Loucy (cell line): ENCODE data around the gene HSPA12A.

Source experiments
- CTCF ChIP-seq: fragments of 200-600 bp; sonication (generic); conservative IDR thresholded peaks from 2 replicates; pipeline ENCODE4 v1.5.1; 2014; ENCODE audit warnings: mild to moderate bottlenecking, antibody characterized with exemption, low read length
- EZH2phosphoT487 ChIP-seq: fragments of 200-600 bp; IDR thresholded peaks from 2 replicates; pipeline ENCODE4 v1.6.1; 2018; ENCODE audit warnings: antibody characterized with exemption, mild to moderate bottlenecking, moderate library complexity, borderline replicate concordance

GRCh38 chr10:116637830-116638229, 104.5 kb downstream of the HSPA12A start:
- TF ChIP-seq CTCF = no peak
- TF ChIP-seq EZH2phosphoT487 = no peak
